ENCODE results near the gene SEPTIN2. TPM values are rescaled to one million over a fixed set of nuclear protein-coding genes. Genes with fewer than 3 reads are reported as not detected.
A peak's percentile ranks its signal among the peaks of the same experiment; 100 is the strongest.

SEPTIN2 gene
- total RNA-seq, 2 experiments from 2014 or later = 198 to 275 TPM

- TF ChIP-seq EZH2phosphoT487 (IDR thresholded peaks at IDR 0.05; ENCODE audit: borderline replicate concordance, low read depth, low read length) = no peak
- no peak for TF ChIP-seq CTCF (conservative IDR thresholded peaks at IDR 0.05; ENCODE audit: low read length)
- H2AFZ ChIP-seq (ENCODE audit: low read length) = no peak overlapping the region
- H3K27ac ChIP-seq (ENCODE audit: low read depth, low read length, poor library complexity, severe bottlenecking) = no peak overlapping the region
- H3K36me3 ChIP-seq (ENCODE audit: insufficient read depth, low read length) = peaks cover 27% of the 10 kb centered on the region
- ChIA-PET POLR2A (no interaction called here), CTCF (ENCODE audit: unreplicated experiment) (no interaction called here)
- no peaks in the 10 kb centered on the region for H3K4me1 ChIP-seq (ENCODE audit: insufficient read depth, low read length, poor library complexity, severe bottlenecking)
- no peaks in the 10 kb centered on the region for H3K79me2 ChIP-seq (ENCODE audit: insufficient read depth, low read depth, low read length)
- intact Hi-C loops (cut with micrococcal nuclease; ENCODE audit: unreplicated experiment) = no loop called here
- H4K20me1 ChIP-seq (ENCODE audit: insufficient read depth, low read length) = peaks cover 17% of the 10 kb centered on the region; the same call in 1 of the 2 replicates
- no peaks in the 10 kb centered on the region for H3K9me2 ChIP-seq (ENCODE audit: insufficient read depth, low read length)
- no peak overlapping the region for H3K4me2 ChIP-seq (ENCODE audit: low read length)
- H3K9me3 ChIP-seq (ENCODE audit: low read length) = no peaks in the 10 kb centered on the region
- H3K4me3 ChIP-seq (ENCODE audit: low read depth, low read length, poor library complexity, severe bottlenecking) = no peak overlapping the region
- no peak for DNase-seq (ENCODE audit: low spot score)
- no TSS peak for BruUV-seq (replicated peaks)
Observed at GRCh38 chr2:241269707-241270520, 45.8 kb upstream of the SEPTIN2 start.

GRCh38 chr2:241270531-241270930 lies 45.2 kb upstream of the SEPTIN2 start:
- H3K4me3 ChIP-seq (ENCODE audit: low read depth, low read length, poor library complexity, severe bottlenecking) = no peak overlapping the region
- H3K9me3 ChIP-seq (ENCODE audit: low read length) = no peaks in the 10 kb centered on the region
- no peaks in the 10 kb centered on the region; the same call in 1 of the 2 replicates for H3K79me2 ChIP-seq (ENCODE audit: insufficient read depth, low read depth, low read length)
- no peak overlapping the region for H3K4me2 ChIP-seq (ENCODE audit: low read length)
- TF ChIP-seq CTCF (conservative IDR thresholded peaks at IDR 0.05; ENCODE audit: low read length) = no peak
- no peak for TF ChIP-seq EZH2phosphoT487 (IDR thresholded peaks at IDR 0.05; ENCODE audit: borderline replicate concordance, low read depth, low read length)
- DNase-seq (ENCODE audit: low spot score) = no peak
- ChIA-PET CTCF (ENCODE audit: unreplicated experiment) (no interaction called here), POLR2A (no interaction called here)
- no TSS peak for BruUV-seq (replicated peaks)
- peaks cover 23% of the 10 kb centered on the region for H3K36me3 ChIP-seq (ENCODE audit: insufficient read depth, low read length)
- intact Hi-C loops (cut with micrococcal nuclease; ENCODE audit: unreplicated experiment) = no loop called here
- H3K27ac ChIP-seq (ENCODE audit: low read depth, low read length, poor library complexity, severe bottlenecking) = no peak overlapping the region
- H3K4me1 ChIP-seq (ENCODE audit: insufficient read depth, low read length, poor library complexity, severe bottlenecking) = no peaks in the 10 kb centered on the region
- no peak overlapping the region for H2AFZ ChIP-seq (ENCODE audit: low read length)
- H4K20me1 ChIP-seq (ENCODE audit: insufficient read depth, low read length) = peaks cover 19% of the 10 kb centered on the region
- no peaks in the 10 kb centered on the region for H3K9me2 ChIP-seq (ENCODE audit: insufficient read depth, low read length)

- intact Hi-C loops (cut with micrococcal nuclease; ENCODE audit: unreplicated experiment) = no loop called here
- BruUV-seq (replicated peaks) = no TSS peak
- no peaks in the 10 kb centered on the region for H3K9me3 ChIP-seq (ENCODE audit: low read length)
- no peak overlapping the region for H3K4me3 ChIP-seq (ENCODE audit: low read depth, low read length, poor library complexity, severe bottlenecking)
- POLR2A ChIA-PET = no interaction called here
- H2AFZ ChIP-seq (ENCODE audit: low read length) = no peak overlapping the region
- peaks cover 24% of the 10 kb centered on the region for H4K20me1 ChIP-seq (ENCODE audit: insufficient read depth, low read length)
- no peak for DNase-seq (ENCODE audit: low spot score)
- H3K79me2 ChIP-seq (ENCODE audit: insufficient read depth, low read depth, low read length) = peaks cover 11% of the 10 kb centered on the region; the same call in 1 of the 2 replicates
- no peak for TF ChIP-seq CTCF (conservative IDR thresholded peaks at IDR 0.05; ENCODE audit: low read length)
- no peak for TF ChIP-seq EZH2phosphoT487 (IDR thresholded peaks at IDR 0.05; ENCODE audit: borderline replicate concordance, low read depth, low read length)
- H3K4me2 ChIP-seq (ENCODE audit: low read length) = peak overlapping the region; percentile 34; the same call in 1 of the 2 replicates
- H3K36me3 ChIP-seq (ENCODE audit: insufficient read depth, low read length) = peaks cover 12% of the 10 kb centered on the region; the same call in 1 of the 2 replicates
- H3K27ac ChIP-seq (ENCODE audit: low read depth, low read length, poor library complexity, severe bottlenecking) = no peak overlapping the region
- no peaks in the 10 kb centered on the region for H3K9me2 ChIP-seq (ENCODE audit: insufficient read depth, low read length)
- no peaks in the 10 kb centered on the region for H3K4me1 ChIP-seq (ENCODE audit: insufficient read depth, low read length, poor library complexity, severe bottlenecking)
- CTCF ChIA-PET (ENCODE audit: unreplicated experiment) = no interaction called here
Observed at GRCh38 chr2:241271706-241272302, 43.9 kb upstream of the SEPTIN2 start.

All from OCI-LY7 (cell line).